Activated naive CD4-positive, alpha-beta T cell treated with anti-CD3 and anti-CD28 coated beads, Interleukin-2, amount 50 U/mL, for 72 hours (primary cell): ENCODE results near the gene ZMYND8. TPM values are rescaled to one million over a fixed set of nuclear protein-coding genes. Genes with fewer than 3 reads are reported as not detected.
A peak's percentile ranks its signal among the peaks of the same experiment; 100 is the strongest.
"Not testable (repeated sequence)": the region's sequence is repeated elsewhere in the genome, so short reads cannot be mapped to it uniquely, and the experiment has no call there.

Source experiments
- ATAC-seq, 2 donors: fragments of 150-1000 bp; cut with Tn5 transposase; 2 replicates each; pipeline ENCODE4 v1.10.0; 2021; ENCODE audit warnings: mild to moderate bottlenecking in 2 of 2, moderate library complexity in 2 of 2
- DNase-seq, 2 donors: peaks; one replicate each; pipeline ENCODE4 v3.0.0; 2021 to 2022; ENCODE audit warnings: low spot score in 2 of 2
- H3K27ac Mint-ChIP-seq, 2 donors: one replicate each; pipeline ENCODE4 v1.8.0; 2022; ENCODE audit warnings: mild to moderate bottlenecking in 2 of 2, mixed read lengths in 2 of 2
- H3K36me3 Mint-ChIP-seq, 2 donors: one replicate each; pipeline ENCODE4 v1.8.0; 2022; ENCODE audit warnings: mixed read lengths in 2 of 2
- H3K9me3 Mint-ChIP-seq, 2 donors: one replicate each; pipeline ENCODE4 v1.8.0; 2022; ENCODE audit warnings: mixed read lengths in 2 of 2
- total RNA-seq, 2 donors: library from RNA; stranded (reverse); gene quantifications; one replicate each; pipeline ENCODE4 v1.2.3, GENCODE V29; 2022

Gene ZMYND8
- 10 to 100 TPM; 35.7 to 46.4 TPM for total RNA-seq

DNA sequence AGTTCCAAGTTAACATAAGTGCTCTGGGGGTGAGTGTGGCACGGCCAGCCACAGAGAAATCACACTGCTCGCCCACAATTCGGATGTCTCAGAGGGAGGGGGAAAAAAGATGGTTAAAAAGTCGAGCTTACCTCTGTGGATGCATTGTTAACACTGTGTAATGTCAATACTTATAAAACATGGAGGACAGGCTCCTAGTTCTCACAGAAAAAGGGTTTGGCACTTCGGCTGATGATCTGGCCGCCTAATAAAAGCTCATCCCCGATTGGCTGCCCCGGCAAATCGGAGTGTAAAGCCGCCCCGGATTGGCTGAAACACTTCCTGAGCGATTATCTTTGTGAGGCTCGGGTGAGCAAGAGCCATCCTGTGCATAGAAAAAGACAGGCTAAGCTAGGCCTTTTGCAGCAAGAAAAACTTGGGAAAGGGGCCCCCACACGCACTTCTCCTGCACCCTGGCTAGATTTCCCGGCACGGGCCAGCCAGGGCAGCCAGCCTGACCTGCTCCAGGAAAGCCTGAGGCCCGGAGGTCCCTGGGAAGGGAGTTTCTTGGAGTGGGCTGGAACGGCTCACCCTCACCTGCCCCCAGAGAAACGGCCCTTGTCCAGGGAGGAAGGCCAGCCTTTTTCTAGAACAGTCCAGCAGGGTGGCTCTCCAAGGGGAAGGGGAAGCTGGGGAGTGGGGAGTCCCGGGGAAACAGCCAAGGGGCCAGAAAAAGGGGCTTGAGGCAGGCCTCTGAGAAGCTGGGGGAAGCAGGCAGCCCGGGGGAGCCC, at the start of gene ZMYND8:
ZMYND8 (minus strand) TSS at position 174 of the 770 bp plus-strand sequence; CDS start at position 145, 29 bp downstream.
- Mint-ChIP-seq H3K36me3 (peaks cover 27 to 32% of the 10 kb centered on the region in 2 donors), H3K27ac (peak within 1 kb of the TSS; percentile 98 to 99), H3K9me3 (no peaks in the 10 kb centered on the region)
- ATAC-seq (peak; percentile 81 to 83), DNase-seq (peak; percentile 97 to 100)

DNA sequence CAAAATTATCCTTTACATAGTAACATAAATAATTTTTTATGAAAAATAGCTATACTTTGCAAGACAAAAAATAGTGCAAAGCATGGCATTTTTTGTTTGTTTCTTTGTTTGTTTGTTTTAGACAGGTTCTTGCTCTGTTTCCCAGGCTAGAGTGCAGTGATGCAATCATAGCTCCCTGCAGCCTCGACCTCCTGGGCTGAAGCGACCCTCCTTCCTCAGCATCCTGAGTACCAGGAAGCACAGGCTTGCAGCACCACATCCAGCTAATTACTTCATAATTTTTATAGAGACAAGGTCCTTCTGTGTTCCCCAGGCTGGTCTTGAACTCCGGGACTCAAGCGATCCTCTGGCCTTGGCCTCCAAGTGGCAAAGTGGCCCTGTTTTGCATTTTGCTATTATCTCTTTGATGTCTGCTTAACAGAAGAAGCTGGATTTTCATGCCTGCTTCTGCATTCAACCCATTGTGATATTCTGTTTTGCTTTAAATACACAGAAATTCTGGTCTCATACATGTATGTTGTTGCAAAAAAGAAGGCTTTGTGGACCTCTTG, 49.4 kb upstream of the ZMYND8 start:
- DNase-seq (no peak), ATAC-seq (no peak)
- Mint-ChIP-seq H3K36me3 (peaks cover 0 to 5% of the 10 kb centered on the region in 2 donors), H3K9me3 (no peaks in the 10 kb centered on the region), H3K27ac (no peak overlapping the region)

DNA sequence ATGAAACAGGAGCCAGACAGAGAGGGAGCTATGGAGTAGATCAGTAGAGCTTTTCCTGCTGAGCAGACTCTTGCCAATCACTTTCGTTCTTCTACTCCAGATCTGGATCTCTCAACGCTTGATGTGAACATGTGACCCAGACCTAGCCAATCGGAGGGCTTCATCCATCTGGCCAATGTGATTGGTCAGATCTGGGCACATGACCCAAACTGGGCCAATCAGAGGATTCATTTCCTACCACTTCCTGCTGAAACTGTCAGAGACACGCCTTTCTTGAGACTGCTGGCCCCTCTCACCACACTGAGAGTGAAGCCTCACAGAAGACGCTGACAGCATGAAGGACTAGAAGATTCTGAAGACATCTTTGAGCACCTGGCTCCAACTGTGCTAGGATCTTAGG, 44.2 kb upstream of the ZMYND8 start:
- Mint-ChIP-seq H3K36me3 (no peaks in the 10 kb centered on the region), H3K27ac (no peak overlapping the region), H3K9me3 (peaks cover 0 to 6% of the 10 kb centered on the region in 2 donors)
- DNase-seq (no peak), ATAC-seq (peak in 1 of 2 donors; percentile 56)

DNA sequence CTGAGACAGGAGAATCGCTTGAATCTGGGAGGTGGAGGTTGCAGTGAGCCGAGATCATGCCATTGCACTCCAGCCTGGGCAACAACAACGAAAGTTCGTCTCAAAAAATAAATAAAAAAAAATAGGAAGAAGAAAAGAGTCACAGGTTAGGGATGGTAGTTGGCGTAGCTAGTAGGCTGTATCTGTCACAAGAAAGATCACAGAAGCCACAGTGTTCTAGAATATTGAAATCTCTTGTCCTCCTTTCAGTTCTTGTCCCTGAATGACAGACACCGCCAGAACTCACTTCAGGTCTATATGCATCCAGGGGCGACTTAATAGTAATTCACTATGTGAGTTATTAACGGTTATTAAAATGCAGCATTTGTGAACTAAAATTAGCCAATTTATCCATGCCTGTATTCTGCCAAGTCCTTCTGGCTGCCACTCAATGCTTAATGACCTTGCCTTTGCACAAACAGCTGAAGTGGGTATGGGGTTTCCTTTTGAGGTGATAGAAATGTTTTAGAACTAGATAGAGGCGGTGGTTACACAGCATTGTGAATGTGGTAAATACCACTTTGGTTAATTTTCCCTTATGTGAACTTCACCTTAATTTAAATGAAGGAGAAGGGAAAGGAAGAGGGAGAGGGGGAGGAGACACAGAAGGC, 41.3 kb upstream of the ZMYND8 start:
- Mint-ChIP-seq H3K27ac (peak overlapping the region in 1 of 2 donors; percentile 3), H3K9me3 (peaks cover 0 to 7% of the 10 kb centered on the region in 2 donors), H3K36me3 (no peaks in the 10 kb centered on the region)
- ATAC-seq (no peak), DNase-seq (no peak)

DNA sequence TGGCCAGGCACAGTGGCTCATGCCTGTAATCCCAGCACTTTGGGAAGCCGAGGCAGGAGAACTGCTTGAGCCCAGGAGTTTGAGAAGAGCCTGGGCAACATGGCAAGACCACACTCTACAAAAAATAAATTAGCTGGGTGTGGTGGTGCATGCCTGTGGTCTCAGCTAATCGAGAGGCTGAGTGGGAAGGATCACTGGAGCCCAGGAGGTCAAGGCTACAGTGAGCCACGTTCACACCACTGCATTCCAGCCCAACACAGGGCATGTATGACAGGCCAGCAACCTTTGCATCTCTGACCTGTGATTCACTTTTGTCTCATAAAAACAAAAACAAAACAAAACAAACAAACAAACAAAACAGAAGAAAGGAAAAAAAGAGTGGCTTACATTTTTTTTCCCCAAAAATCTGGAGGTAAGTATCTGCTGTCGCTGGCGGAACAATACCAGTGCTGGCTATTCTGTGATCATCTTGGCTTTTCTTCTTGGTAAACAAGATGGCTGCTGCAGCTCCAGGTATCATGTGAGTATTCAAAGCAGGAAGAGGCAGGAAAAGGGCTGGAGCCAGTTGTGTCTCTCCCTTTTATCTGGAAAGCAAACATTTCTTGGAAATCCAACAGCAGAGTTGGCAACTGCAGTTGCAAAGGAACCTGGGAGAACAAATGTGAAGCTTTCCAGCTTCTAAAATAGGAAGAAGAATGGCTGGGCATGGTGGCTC, 40.4 kb upstream of the ZMYND8 start:
- ATAC-seq = no peak
- Mint-ChIP-seq H3K36me3 (peaks cover 1 to 8% of the 10 kb centered on the region in 2 donors), H3K27ac (no peak overlapping the region)

DNA sequence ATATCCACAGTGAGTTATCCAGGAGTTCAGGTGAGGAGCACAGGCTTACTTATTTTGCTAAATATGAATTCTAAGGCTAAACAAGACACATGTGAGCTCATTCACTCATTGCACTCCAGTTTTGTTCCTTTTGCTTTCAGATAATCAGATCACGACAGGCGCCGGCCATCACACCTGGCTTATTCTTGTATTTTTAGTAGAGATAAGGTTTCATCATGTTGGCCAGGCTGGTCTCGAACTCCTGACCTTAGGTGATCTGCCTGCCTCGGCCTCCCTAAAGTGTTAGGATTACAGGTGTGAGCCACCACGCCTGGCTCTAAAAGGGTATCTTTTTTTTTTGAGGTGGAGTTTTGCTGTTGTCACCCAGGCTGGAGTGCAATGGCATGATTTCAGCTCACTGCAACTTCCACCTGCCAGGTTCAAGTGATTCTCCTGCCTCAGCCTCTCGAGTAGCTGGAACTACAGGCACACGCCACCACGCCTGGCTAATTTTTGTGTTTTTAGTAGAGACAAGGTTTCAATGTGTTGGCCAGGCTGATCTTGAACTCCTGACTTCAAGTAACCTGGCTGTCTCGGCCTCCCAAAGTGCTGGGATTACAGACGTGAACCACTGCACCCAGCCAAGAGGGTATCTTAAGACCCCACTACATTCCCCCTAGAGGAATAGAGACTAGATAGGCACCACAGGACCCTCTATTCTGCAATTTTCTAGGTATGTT, 37.5 kb upstream of the ZMYND8 start:
- Mint-ChIP-seq H3K36me3 (peaks cover 9 to 21% of the 10 kb centered on the region in 2 donors), H3K27ac (peak overlapping the region in 1 of 2 donors; percentile 82), H3K9me3 (peaks cover 9 to 21% of the 10 kb centered on the region in 2 donors)
- not testable (repeated sequence) for ATAC-seq, DNase-seq

More for the DNA sequence above, 40.4 kb upstream of the ZMYND8 start:
- peaks cover 8 to 14% of the 10 kb centered on the region in 2 donors for H3K9me3 Mint-ChIP-seq
- DNase-seq = no peak

DNA sequence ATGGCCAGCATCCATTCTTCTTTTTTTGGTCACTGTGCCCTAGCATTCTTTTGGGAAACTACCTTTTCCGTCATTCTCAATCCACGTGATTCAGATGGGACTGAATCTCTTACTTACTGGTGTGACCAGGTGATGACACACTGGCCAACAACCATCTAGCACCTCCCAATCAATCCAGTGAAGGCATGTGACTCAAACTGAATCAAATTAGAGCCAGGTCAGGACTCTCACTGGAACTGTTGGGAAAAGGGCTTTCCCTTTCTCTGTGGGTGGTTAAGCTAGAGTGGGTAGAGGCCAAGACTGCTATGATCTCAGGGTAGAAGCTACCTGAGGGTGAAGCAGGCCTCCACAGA, 36.2 kb upstream of the ZMYND8 start:
- Mint-ChIP-seq H3K36me3 (peaks cover 9 to 21% of the 10 kb centered on the region in 2 donors), H3K27ac (peak overlapping the region; percentile 34 to 82), H3K9me3 (peaks cover 9 to 21% of the 10 kb centered on the region in 2 donors)
- DNase-seq (no peak), ATAC-seq (peak in 1 of 2 donors; percentile 79)

DNA sequence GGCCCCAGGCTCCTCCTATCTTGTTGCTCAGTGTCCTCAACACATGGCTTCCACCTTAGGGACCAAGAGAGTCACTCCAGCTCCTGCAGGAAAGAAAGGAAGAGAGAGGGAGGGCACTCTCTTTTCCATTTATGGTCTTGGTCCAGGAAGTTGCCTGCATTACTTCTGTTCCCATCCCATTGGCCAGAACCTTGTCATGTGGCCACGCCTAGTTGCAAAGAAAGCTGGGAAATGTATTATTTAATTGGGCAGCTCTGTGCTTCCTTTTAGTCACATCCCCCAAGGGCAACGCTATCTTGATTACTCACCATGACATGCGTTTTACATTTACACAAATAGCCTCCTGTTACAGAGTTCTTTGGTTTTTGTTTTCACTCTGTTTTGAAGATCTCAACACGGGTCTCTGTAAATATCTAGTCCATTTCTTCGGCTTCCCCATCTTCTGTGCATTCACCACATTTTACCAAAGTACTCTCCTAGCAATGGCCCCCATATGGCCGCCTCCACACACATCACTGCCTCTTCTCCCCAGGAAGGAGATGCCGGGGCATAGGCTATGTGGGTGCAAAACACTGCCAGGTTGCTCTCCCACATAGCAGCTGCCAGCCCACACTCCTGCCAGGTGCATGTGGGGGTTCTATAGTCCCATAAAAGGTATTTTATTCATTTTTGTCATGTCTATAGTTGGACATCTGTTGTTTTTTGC, 35.7 kb upstream of the ZMYND8 start:
- H3K9me3 Mint-ChIP-seq = peaks cover 9 to 21% of the 10 kb centered on the region in 2 donors
- peak overlapping the region; percentile 81 to 82 for H3K27ac Mint-ChIP-seq
- DNase-seq (no peak), ATAC-seq (peak; percentile 51 to 77)
- H3K36me3 Mint-ChIP-seq = peaks cover 9 to 21% of the 10 kb centered on the region in 2 donors

DNA sequence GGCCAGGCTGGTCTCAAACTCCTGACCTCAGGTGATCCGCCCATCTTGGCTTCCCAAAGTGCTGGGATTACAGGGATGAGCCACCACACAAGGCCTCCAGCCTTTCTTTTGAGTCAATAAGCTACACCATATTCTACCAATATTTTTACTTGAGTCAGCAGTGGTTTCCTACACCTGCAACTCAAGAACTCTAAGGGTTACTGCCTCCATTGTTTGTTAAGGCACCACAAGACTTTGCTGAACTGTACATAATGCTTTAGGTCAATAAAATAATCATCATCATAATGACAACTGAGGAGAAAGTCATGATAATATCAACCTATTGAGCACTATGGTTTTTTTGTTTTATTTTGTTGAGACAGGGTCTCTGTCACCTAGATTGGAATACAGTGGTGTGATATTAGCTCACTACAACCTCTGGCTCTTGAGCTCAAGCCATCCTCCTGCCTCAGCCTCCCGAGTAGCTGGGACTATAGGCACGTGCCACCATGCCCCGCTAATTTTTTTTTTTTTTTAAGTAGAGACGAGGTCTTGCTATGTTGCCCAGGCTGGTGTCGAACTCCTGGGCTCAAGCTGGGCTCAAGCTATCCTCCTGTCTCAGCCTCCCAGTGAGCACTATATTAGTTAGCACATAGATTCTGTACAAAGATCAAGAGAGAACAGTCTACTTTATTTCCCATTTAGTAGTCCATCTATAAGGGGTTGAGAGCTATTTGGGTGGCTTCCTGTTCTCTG, 34.9 kb upstream of the ZMYND8 start:
- peaks cover 9 to 21% of the 10 kb centered on the region in 2 donors for H3K9me3 Mint-ChIP-seq
- H3K27ac Mint-ChIP-seq = peak overlapping the region; percentile 81 to 82
- DNase-seq (no peak), ATAC-seq (no peak)
- peaks cover 9 to 21% of the 10 kb centered on the region in 2 donors for H3K36me3 Mint-ChIP-seq

DNA sequence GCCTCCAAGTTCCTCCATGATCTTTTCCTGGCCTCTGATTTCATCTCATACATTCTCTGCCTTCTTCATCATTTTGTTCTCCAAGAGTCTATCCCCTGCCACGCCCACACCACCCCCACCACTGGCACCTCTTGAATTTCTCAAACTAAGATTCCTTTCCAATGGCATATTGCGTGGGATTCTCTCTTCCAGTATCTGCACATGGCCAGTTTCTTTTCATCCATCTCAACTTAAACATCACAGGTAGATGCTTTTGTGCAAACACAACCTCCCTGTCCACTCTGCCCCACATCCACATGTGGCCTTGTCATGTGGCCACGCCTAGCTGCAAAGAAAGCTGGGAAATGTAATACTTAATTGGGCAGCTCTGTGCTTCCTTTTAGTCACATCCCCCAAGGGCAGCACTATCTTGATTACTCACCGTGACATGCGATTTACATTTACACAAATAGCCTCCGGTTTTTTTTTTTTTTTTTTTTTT, 33.4 kb upstream of the ZMYND8 start:
- H3K9me3 Mint-ChIP-seq = peaks cover 9 to 22% of the 10 kb centered on the region in 2 donors
- ATAC-seq (no peak), DNase-seq (no peak)
- H3K27ac Mint-ChIP-seq = no peak overlapping the region
- H3K36me3 Mint-ChIP-seq = peaks cover 9 to 21% of the 10 kb centered on the region in 2 donors

DNA sequence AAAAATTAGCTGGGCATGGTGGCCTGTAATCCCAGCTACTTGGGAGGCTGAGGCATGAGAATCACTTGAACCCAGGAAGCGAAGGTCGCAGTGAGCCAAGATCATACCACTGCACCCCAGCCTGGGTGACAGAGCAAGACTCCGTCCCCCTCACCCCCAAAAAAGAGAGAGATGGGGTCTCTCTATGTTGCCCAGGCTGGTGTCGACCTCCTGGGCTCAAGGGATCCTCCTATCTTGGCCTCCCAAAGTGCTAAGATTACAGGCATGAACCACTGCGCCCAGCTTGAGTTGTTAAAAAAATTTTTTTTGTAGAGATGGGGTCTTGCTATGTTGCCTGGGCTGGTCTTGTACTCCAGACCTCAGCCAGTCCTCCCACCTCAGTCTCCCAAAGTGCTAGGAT, 29.5 kb upstream of the ZMYND8 start:
- H3K9me3 Mint-ChIP-seq, H3K27ac Mint-ChIP-seq, ATAC-seq, DNase-seq: not testable (repeated sequence)
- H3K36me3 Mint-ChIP-seq = peaks cover 0 to 10% of the 10 kb centered on the region in 2 donors

DNA sequence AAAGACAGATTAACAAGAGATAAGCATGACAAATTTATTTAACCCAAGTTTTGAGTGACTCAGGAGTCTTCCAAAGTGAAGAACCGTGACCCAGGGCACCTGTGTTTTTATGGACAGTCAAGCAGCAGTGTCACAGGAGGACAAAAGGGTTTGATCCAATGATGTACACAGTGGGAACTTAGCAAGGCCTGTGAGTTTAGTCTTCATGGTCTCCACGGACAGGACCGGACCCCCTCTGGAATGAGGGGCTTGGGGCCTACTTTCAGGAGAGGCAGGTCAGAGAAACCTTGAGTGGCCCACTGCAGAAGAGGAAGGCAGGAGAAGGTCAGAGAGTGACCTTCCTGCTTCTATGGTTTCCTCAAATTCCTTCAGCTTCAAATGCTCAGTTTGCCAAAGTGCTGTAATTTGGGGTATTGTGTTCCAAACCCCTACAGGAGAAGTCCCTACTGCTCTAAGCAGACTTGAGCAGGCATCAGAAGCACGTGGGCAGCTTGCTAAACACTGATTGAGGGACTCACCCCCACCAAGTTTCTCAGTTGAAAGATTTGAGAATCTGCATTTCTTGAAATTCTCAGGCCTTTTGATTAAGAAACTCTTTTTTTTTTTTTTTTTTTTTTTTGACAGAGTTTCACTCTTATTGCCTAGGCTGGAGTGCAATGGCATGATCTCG, 26.4 kb upstream of the ZMYND8 start:
- no peak for DNase-seq
- H3K36me3 Mint-ChIP-seq = no peaks in the 10 kb centered on the region
- H3K27ac Mint-ChIP-seq = no peak overlapping the region

DNA sequence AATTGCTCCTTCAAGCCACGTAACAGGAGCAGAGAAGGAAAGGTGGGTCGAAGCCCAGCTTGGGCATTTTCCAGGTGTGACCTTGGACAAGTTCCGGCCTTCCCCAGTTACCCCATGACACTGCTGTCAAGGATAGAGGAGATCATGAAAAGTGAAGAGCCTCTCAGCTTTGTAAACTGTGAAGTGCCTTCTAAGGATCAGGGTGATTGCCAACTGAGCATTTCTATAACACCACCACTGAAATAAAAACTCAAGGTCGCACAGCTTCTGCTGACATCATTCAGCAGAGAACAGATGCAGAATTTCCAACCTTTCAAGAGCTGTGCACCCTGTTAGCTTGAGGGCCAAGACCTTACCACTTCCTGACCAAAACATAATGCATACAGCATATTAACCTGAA, 24.0 kb upstream of the ZMYND8 start:
- no peak overlapping the region for H3K27ac Mint-ChIP-seq
- ATAC-seq = peak; percentile 42 to 51
- DNase-seq = no peak
- H3K36me3 Mint-ChIP-seq = no peaks in the 10 kb centered on the region
- H3K9me3 Mint-ChIP-seq = peaks cover 0 to 3% of the 10 kb centered on the region in 2 donors

More for the DNA sequence above, 26.4 kb upstream of the ZMYND8 start:
- no peak for ATAC-seq
- peaks cover 0 to 3% of the 10 kb centered on the region in 2 donors for H3K9me3 Mint-ChIP-seq

DNA sequence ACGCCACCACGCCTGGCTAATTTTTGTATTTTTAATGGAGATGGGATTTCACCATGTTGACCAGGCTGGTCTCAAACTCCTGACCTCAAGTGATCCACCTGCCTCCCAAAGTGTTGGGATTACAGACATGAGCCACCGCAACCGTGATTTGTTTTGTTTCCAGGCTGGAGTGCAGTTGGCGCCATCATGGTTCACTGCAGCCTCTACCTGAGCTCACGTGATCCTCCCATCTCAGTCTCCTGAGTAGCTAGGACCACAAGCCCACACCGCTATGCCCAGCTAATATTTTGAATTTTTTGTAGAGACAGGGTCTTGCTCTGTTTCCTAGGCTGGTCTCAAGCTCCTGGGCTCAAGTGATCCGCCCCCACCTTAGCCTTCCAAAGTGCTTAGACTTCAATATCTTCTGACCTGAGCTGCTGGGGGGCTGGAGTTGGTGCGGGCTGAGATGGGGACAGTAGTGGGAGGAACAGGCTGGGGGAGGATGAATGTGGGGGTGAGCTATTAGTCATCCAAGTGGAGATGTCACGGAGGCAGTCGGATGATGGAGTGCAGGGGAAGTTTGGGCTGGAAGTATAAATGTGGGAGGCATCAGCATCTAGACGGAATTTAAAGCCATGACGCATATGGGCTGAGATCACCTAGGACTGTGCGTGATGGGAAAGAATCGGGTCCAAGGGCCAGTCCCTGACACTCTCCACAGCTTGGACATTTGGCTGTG, 23.1 kb upstream of the ZMYND8 start:
- Mint-ChIP-seq H3K27ac (peak overlapping the region in 1 of 2 donors; percentile 5), H3K9me3 (no peaks in the 10 kb centered on the region), H3K36me3 (no peaks in the 10 kb centered on the region)
- DNase-seq (no peak), ATAC-seq (no peak)
